SK-N-SH treated with all-trans-retinoic acid at 6 μM for 48 hours (cell line): ENCODE measurements around the gene DACT3.

Source experiments
- ARNTL ChIP-seq: fragments of 450-650 bp; formaldehyde crosslinking; IDR thresholded peaks from 2 replicates; pipeline ENCODE4 v1.5.0; 2020; ENCODE audit warnings: low read depth, mild to moderate bottlenecking, moderate library complexity, borderline replicate concordance
- CREB5 ChIP-seq: fragments of 250-450 bp; sonication (Bioruptor Pico); IDR thresholded peaks from 2 replicates; pipeline ENCODE4 v1.5.1; 2020; ENCODE audit warnings: low read depth, mild to moderate bottlenecking, moderate library complexity
- CSDC2 ChIP-seq: fragments of 250-450 bp; sonication (Bioruptor Pico); IDR thresholded peaks from 2 replicates; pipeline ENCODE4 v1.5.0; 2020; ENCODE audit warnings: mild to moderate bottlenecking, moderate library complexity
- ESRRG ChIP-seq: fragments of 250-450 bp; sonication (Bioruptor Pico); IDR thresholded peaks from 2 replicates; pipeline ENCODE4 v1.6.1; 2021; ENCODE audit warnings: mild to moderate bottlenecking
- GLIS3 ChIP-seq: fragments of 250-450 bp; sonication (Bioruptor Pico); IDR thresholded peaks from 2 replicates; pipeline ENCODE4 v1.5.0; 2020; ENCODE audit warnings: mild to moderate bottlenecking, moderate library complexity
- OSR1 ChIP-seq: fragments of 250-450 bp; sonication (Bioruptor Pico); IDR thresholded peaks from 2 replicates; pipeline ENCODE4 v1.8.0; 2022; ENCODE audit warnings: moderate library complexity, mild to moderate bottlenecking, inconsistent platforms
- PATZ1 ChIP-seq: fragments of 250-450 bp; sonication (Bioruptor Pico); IDR thresholded peaks from 2 replicates; pipeline ENCODE4 v1.8.0; 2020; ENCODE audit warnings: mild to moderate bottlenecking, moderate library complexity, borderline replicate concordance
- RARB ChIP-seq: fragments of 250-450 bp; sonication (Bioruptor Pico); IDR thresholded peaks from 2 replicates; pipeline ENCODE4 v1.8.0; 2021; ENCODE audit warnings: mild to moderate bottlenecking, moderate library complexity
- TCF4 ChIP-seq: fragments of 250-450 bp; sonication (Bioruptor Pico); IDR thresholded peaks from 2 replicates; pipeline ENCODE4 v1.8.0; 2021; ENCODE audit warnings: mild to moderate bottlenecking, moderate library complexity, borderline replicate concordance
- TOX ChIP-seq: fragments of 250-450 bp; sonication (Bioruptor Pico); IDR thresholded peaks from 2 replicates; pipeline ENCODE4 v1.8.0; 2021; ENCODE audit warnings: mild to moderate bottlenecking, moderate library complexity, borderline replicate concordance
- ZFP3 ChIP-seq: fragments of 250-450 bp; sonication (Bioruptor Pico); IDR thresholded peaks from 2 replicates; pipeline ENCODE4 v1.5.0; 2020; ENCODE audit warnings: mild to moderate bottlenecking, moderate library complexity
- ZFP30 ChIP-seq: fragments of 450-650 bp; formaldehyde crosslinking; IDR thresholded peaks from 2 replicates; pipeline ENCODE4 v1.5.0; 2022; ENCODE audit warnings: mild to moderate bottlenecking, moderate library complexity
- ZNF8 ChIP-seq: fragments of 450-650 bp; formaldehyde crosslinking; IDR thresholded peaks from 2 replicates; pipeline ENCODE4 v1.5.0; 2020; ENCODE audit warnings: mild to moderate bottlenecking, moderate library complexity

GRCh38 chr19:46623915-46624502 is 37.0 kb downstream of the DACT3 start:
- TF ChIP-seq ZNF8 (CRISPR knock-in tag) (no peak), GLIS3 (CRISPR knock-in tag) (no peak), CREB5 (CRISPR knock-in tag) (no peak), TOX (CRISPR knock-in tag) (no peak), ZFP3 (no peak), OSR1 (CRISPR knock-in tag) (no peak), CSDC2 (no peak), PATZ1 (CRISPR knock-in tag) (no peak), ZFP30 (CRISPR knock-in tag) (no peak), ESRRG (CRISPR knock-in tag) (no peak), RARB (no peak), TCF4 (CRISPR knock-in tag) (no peak), ARNTL (CRISPR knock-in tag) (no peak)
